ENCODE data around the gene SERTAD4. TPM values are rescaled to one million over a fixed set of nuclear protein-coding genes. Genes with fewer than 3 reads are reported as not detected.
A peak's percentile ranks its signal among the peaks of the same experiment; 100 is the strongest.
"Not testable (repeated sequence)": the region's sequence is repeated elsewhere in the genome, so short reads cannot be mapped to it uniquely, and the experiment has no call there.

Gene SERTAD4
- total RNA-seq (2.6 and 3.0 TPM in 2 replicates), polyA plus RNA-seq (2.8 and 4.7 TPM in 2 replicates)

GRCh38 chr1:210232511-210233215 is at the start of gene SERTAD4:
Gene SERTAD4 (plus strand): TSS chr1:210232796. CDS start chr1:210237961, 5,165 bp downstream.
- peaks cover 56% of the 10 kb centered on the region for H3K27me3 ChIP-seq
- peak; percentile 79 for DNase-seq (ENCODE audit: low spot score)
- H3K79me2 ChIP-seq = no peaks in the 10 kb centered on the region
- peaks cover 12% of the 10 kb centered on the region for H3K4me1 ChIP-seq (ENCODE audit: insufficient read depth)
- H3K27ac ChIP-seq = peak within 1 kb of the TSS; percentile 43
- H4K20me1 ChIP-seq (ENCODE audit: insufficient read depth, poor library complexity, severe bottlenecking) = no peaks in the 10 kb centered on the region
- H3K9me2 ChIP-seq (replicated peaks; ENCODE audit: insufficient read depth) = no peaks in the 10 kb centered on the region
- WGBS (ENCODE audit: low lambda C conversion rate, missing lambda C conversion rate) = 2% methylated on average over 38 of the region's 81 CpGs
- peak within 1 kb of the TSS; percentile 55 for H2AFZ ChIP-seq
- H3K4me2 ChIP-seq = peak within 1 kb of the TSS; percentile 95
- H3K9me3 ChIP-seq (ENCODE audit: low read depth) = no peaks in the 10 kb centered on the region
- peak within 1 kb of the TSS; percentile 71 for H3K4me3 ChIP-seq
- TF ChIP-seq EZH2 (IDR thresholded peaks at IDR 0.05; ENCODE audit: borderline replicate concordance) (no peak), EZH2phosphoT487 (IDR thresholded peaks at IDR 0.05; ENCODE audit: low read depth, severe bottlenecking, unreplicated experiment) (no peak)
- no peaks in the 10 kb centered on the region for H3K36me3 ChIP-seq (replicated peaks; ENCODE audit: insufficient read depth, low read depth)

GRCh38 chr1:210185063-210185462 is 47.5 kb upstream of the SERTAD4 start:
- Histone ChIP-seq H3K27ac (no peak overlapping the region), H3K27me3 (peaks cover 2% of the 10 kb centered on the region), H3K9me2 (replicated peaks; ENCODE audit: insufficient read depth) (no peaks in the 10 kb centered on the region), H3K9me3 (ENCODE audit: low read depth) (no peaks in the 10 kb centered on the region), H3K4me1 (ENCODE audit: insufficient read depth) (no peaks in the 10 kb centered on the region), H4K20me1 (ENCODE audit: insufficient read depth, poor library complexity, severe bottlenecking) (no peaks in the 10 kb centered on the region), H3K36me3 (replicated peaks; ENCODE audit: insufficient read depth, low read depth) (no peaks in the 10 kb centered on the region), H2AFZ (no peak overlapping the region), H3K4me2 (no peak overlapping the region), H3K79me2 (no peaks in the 10 kb centered on the region), H3K4me3 (no peak overlapping the region)
- no peak for DNase-seq (ENCODE audit: low spot score)
- TF ChIP-seq EZH2phosphoT487 (IDR thresholded peaks at IDR 0.05; ENCODE audit: low read depth, severe bottlenecking, unreplicated experiment) = no peak
- no peak for TF ChIP-seq CTCF (IDR thresholded peaks at IDR 0.05; ENCODE audit: poor library complexity)
- TF ChIP-seq EZH2 (IDR thresholded peaks at IDR 0.05; ENCODE audit: borderline replicate concordance) = no peak
- WGBS (ENCODE audit: low lambda C conversion rate, missing lambda C conversion rate) = 77% methylated on average over 2 of the region's 2 CpGs

- H2AFZ ChIP-seq; H3K79me2 ChIP-seq; H3K27ac ChIP-seq; H3K9me3 ChIP-seq (ENCODE audit: low read depth); H3K27me3 ChIP-seq; H3K36me3 ChIP-seq (replicated peaks; ENCODE audit: insufficient read depth, low read depth); DNase-seq (ENCODE audit: low spot score); H4K20me1 ChIP-seq (ENCODE audit: insufficient read depth, poor library complexity, severe bottlenecking); H3K4me3 ChIP-seq; H3K4me1 ChIP-seq (ENCODE audit: insufficient read depth); H3K9me2 ChIP-seq (replicated peaks; ENCODE audit: insufficient read depth); H3K4me2 ChIP-seq: not testable (repeated sequence)
- 90% methylated on average over 18 of the region's 18 CpGs for WGBS (ENCODE audit: low lambda C conversion rate, missing lambda C conversion rate)
These were observed 44.6 kb upstream of the SERTAD4 start for GRCh38 chr1:210187849-210188606.

GRCh38 chr1:210189426-210189825 is 43.2 kb upstream of the SERTAD4 start:
- H3K4me1 ChIP-seq (ENCODE audit: insufficient read depth) = no peaks in the 10 kb centered on the region
- WGBS (ENCODE audit: low lambda C conversion rate, missing lambda C conversion rate) = 90% methylated on average over 7 of the region's 7 CpGs
- H3K9me3 ChIP-seq (ENCODE audit: low read depth) = no peaks in the 10 kb centered on the region
- H3K4me2 ChIP-seq = no peak overlapping the region
- H3K9me2 ChIP-seq (replicated peaks; ENCODE audit: insufficient read depth) = no peaks in the 10 kb centered on the region
- no peaks in the 10 kb centered on the region for H3K79me2 ChIP-seq
- no peak overlapping the region for H3K27ac ChIP-seq
- no peak overlapping the region for H2AFZ ChIP-seq
- H4K20me1 ChIP-seq (ENCODE audit: insufficient read depth, poor library complexity, severe bottlenecking) = no peaks in the 10 kb centered on the region
- no peaks in the 10 kb centered on the region for H3K27me3 ChIP-seq
- no peak for TF ChIP-seq CTCF (IDR thresholded peaks at IDR 0.05; ENCODE audit: poor library complexity)
- no peak for TF ChIP-seq EZH2phosphoT487 (IDR thresholded peaks at IDR 0.05; ENCODE audit: low read depth, severe bottlenecking, unreplicated experiment)
- no peak for TF ChIP-seq EZH2 (IDR thresholded peaks at IDR 0.05; ENCODE audit: borderline replicate concordance)
- DNase-seq (ENCODE audit: low spot score) = no peak
- H3K4me3 ChIP-seq = no peak overlapping the region
- H3K36me3 ChIP-seq (replicated peaks; ENCODE audit: insufficient read depth, low read depth) = no peaks in the 10 kb centered on the region

All from hepatocyte (in vitro differentiated cells).